GM23338 (cell line): ENCODE results near the gene DARS2.
"Not testable (repeated sequence)": the region's sequence is repeated elsewhere in the genome, so short reads cannot be mapped to it uniquely, and the experiment has no call there.

Experiments
- CREB1 ChIP-seq: fragments of 250-450 bp; sonication (Bioruptor Pico); IDR thresholded peaks from 2 replicates; pipeline ENCODE4 v1.5.0; 2020; ENCODE audit warnings: low read depth, mild to moderate bottlenecking, moderate library complexity
- CTCF ChIP-seq, 2 experiments: fragments of 200-600 bp in 1 of 2; sonication (generic) in 1 of 2; conservative IDR thresholded peaks; 2 replicates each; pipeline versions ENCODE4 v1.5.1 to v1.6.1; 2016 to 2017; ENCODE audit warnings: antibody characterized with exemption in 2 of 2, low read depth in 2 of 2, mild to moderate bottlenecking in 2 of 2, moderate library complexity in 1 of 2
- ETS1 ChIP-seq: IDR thresholded peaks from 2 replicates; pipeline ENCODE4 v1.6.1; 2016; ENCODE audit warnings: antibody characterized with exemption
- EZH2 ChIP-seq: fragments of 200-600 bp; sonication (generic); IDR thresholded peaks from one replicate; pipeline ENCODE4 v1.8.0; 2017; ENCODE audit warnings: antibody characterized with exemption, mild to moderate bottlenecking, low read depth; ENCODE audit not compliant: unreplicated experiment
- EZH2phosphoT487 ChIP-seq: fragments of 200-600 bp; sonication (generic); IDR thresholded peaks from one replicate; pipeline ENCODE4 v1.8.1; 2018; ENCODE audit warnings: antibody characterized with exemption; ENCODE audit not compliant: unreplicated experiment
- POLR2AphosphoS5 ChIP-seq: IDR thresholded peaks from 2 replicates; pipeline ENCODE4 v1.6.1; 2016; ENCODE audit warnings: antibody characterized with exemption, low read depth
- REST ChIP-seq: IDR thresholded peaks from one replicate; pipeline ENCODE4 v1.6.1; 2018; ENCODE audit warnings: antibody characterized with exemption; ENCODE audit not compliant: unreplicated experiment
- STAT1 ChIP-seq: IDR thresholded peaks from one replicate; pipeline ENCODE4 v1.6.1; 2016; ENCODE audit warnings: antibody characterized with exemption; ENCODE audit not compliant: unreplicated experiment

- not testable (repeated sequence) for TF ChIP-seq CTCF (conservative IDR thresholded peaks at IDR 0.05; ENCODE audit: low read depth in 2 of 2); EZH2; REST; POLR2AphosphoS5; STAT1; CREB1; EZH2phosphoT487; ETS1
These were observed 10.8 kb upstream of the DARS2 start for GRCh38 chr1:173813654-173814053.
